NCI-H2196 treated with DMSO at 0.1 percent for 48 hours (cell line): ENCODE results near the gene IL1RN.

Source experiments
- DNase-seq: peaks from one replicate; lab custom pipeline; 2025; ENCODE audit not compliant: unreplicated experiment; lab: John Stamatoyannopoulos, UW

The IL1RN gene

DNA sequence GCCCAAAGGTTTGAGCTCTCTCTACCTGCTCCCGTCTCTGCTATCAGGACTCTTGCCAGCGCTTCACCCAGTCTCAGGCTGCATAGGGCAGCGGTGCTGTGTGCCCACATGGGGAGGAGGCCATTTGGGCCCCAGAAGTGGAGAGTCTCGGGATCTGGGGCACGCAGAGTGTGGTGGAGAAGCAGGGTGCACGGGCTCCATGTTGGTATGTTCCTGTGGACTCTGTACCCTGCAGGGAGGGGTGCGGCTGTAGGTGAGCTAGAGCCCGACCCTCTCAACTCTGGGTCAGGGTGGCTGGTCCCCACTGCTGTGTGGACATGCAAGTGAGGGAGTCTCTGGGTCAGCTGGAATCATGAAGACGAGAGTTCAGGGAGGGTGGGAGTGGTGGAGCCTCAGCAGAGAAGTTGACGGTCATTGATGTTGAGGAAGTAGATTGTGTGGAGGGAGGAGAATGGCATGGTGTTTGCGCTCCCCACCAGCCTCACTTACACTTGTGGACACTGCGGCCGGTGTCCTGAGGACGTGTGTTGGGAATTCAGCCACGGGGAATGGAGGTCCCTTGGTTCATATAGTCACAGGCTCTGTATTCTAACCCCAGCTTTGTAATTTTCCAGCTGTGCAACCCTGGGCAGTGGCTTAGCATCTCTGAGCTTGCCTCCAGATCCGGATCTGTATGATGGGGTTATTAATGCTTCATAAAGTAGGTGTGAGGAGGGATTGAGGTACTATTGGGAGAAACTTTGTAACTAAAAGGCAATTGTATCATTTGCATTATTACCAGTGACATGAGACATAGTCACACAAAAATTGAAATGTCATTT is 45.5 kb downstream of the IL1RN start:
- DNase-seq, result no peak

DNA sequence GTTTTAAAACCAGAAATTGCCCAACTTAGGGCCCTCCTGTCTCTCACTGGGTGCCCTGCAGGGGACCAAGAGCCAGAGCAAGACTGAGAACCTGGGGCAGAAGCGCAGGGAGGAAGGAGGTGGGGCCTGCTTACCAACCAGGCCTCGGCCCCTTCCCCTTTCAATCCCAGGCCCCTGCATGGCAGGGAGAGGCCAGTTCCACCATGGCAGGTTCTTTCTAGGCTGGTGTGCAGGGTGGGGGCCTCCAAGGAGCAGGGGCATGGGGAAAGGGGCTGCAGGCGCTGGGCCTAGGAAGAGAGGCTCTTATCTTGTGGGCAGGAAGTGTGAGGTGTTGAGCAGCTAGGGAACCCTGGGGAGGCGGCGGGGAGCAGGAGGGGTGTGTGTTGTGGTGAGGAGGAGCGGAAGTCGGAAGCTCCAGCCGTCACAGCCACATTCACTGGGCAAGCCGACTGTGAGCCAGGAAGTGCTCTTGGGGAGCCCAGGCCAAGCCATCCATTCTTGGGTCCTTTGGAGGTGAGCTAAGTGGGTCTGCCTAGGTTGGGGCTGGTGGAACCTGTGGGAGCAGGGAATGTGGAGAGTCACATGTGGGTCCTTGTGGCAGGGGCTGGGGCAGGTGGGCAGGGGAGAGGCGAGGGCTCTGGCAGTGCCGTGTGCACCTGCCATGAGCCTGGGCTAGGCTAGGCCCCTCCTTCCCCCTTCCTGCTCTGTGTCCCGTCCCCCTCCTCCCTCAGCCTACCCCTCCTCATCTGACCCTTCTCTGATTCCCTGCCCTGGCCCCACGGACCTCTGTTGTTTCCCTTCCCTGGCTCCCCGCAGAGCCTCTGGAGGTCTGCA is 46.4 kb downstream of the IL1RN start, which contains the start of gene PSD4:
PSD4 (plus strand) TSS at position 430 of the 834 bp plus-strand sequence. CDS start 8,486 bp downstream, outside the sequence.
- no peak for DNase-seq

DNA sequence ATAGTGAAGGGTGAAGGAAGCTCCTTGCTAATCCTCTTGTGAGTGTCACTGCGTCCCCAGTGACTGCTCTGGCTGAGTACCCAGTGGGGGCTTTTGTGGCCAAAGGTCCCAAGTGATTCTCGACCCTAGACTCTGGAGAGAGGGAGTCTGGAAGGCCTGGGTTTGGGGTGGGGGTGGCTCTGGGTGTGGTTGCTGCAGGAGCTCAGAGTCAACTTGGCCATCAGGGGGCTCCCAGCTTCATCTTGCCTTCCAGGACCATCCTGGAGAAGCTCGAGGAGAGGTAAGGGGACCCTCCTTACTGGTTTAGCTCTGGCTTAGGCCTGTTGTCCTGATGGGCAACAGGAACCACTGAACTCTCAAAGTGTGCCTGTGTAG is 47.0 kb downstream of the IL1RN start:
- no peak for DNase-seq

DNA sequence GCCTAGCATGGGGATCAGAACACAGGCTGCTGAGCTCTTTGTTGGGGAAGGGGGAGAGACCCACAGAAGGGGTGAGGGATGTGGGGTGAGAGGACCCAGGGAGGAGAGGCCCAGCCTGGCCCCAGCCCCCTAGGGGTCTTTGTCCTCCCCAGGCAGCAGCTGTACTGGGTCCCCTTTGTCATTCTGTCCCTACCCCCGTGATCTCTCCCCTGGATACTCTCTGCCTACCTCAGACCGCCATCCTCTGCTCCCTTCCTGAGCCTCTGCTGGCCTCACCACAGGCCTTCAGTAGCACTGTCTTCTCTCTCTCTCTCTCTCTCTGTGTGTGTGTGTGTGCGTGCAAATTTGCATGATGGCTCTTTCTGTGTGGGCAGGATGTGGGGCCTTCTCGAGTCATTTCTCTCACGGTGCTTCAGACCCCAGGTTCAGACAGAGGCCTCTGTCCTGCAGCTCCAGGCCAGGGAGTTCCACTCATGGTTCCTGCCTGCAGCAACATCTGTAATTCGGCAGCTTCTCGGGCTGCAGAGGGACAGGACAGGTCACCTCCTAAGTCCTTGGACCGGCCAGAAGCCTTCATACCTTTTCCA is 47.7 kb downstream of the IL1RN start:
- no peak for DNase-seq

DNA sequence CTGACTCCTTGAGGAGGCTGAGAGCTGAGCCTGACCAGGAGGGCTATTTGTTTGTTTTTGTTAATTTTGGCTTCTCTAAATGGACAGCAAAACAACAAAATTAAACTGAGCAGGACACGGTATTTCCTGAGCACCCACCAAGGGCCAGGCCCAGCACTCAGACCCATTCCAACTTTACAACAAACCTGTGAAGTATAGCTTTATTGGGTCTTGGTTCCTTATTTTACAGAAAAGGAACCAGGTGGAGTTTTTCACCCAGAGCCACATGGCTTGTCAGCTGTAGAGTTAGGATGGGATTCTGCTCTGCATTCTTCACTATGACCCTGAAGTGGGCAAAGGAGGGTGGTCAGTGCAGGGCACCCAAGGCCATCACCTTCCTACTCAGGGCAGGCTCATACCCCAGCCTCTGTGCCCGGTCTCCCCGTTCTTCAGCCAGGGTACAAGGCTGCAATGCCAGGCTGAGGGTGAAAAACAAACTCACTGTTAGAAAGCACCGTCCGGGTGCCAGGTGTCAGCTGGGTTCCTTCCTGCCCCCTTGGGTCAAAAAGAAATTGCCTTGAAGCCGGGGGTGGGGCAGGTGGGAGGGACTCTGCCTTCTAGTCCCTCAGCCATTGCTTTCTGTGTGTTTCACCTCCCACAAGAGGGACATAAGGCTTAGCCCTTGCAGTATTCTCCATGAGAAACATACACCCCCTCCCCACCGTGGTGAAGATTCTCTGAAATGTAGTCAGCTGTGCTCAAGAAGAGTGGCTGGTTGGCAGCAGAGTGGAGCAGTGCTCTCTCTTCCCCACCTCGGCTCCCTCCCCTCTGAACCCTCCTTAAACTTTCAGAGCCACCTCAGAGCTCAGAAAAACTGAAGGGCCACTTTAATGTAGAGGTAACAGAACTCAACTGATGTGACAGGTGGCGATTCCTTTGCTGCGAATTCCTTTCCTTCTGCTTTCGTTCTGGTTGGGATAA is 48.6 kb downstream of the IL1RN start:
- DNase-seq, result no peak

DNA sequence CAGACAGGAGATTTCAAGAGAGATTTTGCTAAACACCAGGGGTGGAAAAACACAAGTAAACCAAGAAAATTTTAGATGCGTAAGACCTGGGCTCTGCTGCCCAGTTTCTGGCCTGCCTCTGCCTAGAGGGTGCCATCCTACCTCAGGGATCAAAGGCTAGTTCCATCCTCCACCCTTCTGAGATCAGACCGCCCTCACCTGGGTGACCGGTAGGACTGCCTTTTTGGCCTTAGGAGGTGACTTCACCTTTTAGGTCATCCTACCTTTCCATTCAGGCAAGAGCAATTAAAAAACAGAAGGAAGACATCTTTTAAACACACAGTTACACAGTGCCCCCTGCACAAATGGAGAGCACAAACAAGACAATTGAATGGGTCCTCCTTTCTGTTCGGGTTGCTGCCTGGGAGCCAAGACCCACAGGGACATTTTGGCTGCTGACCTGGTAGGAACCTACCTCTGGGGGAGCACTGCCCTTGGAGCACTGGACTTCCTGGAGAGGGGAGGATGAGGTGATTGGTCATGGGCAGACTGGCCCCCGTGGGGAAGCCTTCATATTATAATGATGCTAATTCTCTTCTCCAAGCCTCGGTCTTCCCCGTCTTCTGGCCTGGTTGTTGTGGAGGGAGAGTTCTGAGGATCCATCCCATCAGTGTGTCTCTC is 49.4 kb downstream of the IL1RN start:
- no peak for DNase-seq

DNA sequence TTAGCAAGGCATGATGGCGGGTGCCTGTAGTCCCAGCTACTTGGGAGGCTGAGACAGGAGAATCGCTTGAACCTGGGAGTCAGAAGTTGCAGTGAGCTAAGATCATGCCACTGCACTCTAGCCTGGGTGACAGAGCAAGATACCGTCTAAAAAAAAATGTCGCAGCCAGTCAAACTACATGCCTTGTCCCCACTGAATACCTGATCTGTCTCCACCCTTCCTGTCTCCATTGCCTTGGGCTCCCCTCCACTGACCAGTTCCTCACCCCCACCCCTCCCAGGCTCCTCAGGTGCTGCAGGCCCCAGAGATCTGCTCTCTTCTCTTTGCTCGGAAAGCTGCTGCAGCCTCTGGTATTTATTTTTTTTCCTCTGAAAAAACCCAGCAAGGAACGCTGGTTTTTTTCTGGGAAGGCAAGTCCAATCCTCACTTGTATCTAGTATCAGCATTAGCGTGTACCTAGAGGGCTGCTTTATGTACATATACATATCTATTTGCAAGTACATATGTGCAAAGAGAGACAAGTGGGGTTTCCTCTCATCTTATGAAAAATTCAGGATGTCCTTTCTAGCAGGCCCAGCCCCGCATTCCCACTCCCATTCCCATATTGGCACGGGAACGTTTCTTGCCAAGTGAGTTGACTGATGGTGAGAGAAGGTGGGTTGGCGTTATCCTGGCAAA is 50.8 kb downstream of the IL1RN start:
- no peak for DNase-seq

DNA sequence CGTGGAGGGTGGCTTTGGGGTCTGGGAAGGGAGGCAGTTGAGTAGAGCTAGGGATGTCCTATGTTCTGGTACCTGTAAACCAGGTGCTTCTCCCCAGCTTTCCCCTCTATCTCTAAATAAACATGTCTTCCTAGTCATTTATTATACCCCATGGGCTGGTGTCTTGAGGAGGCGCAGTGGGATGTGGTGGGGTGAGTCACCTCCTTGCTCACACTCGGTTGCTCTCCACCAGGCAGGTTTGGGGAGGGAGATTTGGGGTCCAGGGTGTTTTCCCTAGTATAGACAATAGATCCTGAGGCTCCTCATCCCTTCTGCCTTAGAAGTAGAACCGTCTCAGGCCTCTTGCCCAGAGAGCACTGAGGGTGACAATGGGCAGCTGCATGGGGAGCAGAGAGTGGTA is 51.5 kb downstream of the IL1RN start:
- DNase-seq, result no peak

DNA sequence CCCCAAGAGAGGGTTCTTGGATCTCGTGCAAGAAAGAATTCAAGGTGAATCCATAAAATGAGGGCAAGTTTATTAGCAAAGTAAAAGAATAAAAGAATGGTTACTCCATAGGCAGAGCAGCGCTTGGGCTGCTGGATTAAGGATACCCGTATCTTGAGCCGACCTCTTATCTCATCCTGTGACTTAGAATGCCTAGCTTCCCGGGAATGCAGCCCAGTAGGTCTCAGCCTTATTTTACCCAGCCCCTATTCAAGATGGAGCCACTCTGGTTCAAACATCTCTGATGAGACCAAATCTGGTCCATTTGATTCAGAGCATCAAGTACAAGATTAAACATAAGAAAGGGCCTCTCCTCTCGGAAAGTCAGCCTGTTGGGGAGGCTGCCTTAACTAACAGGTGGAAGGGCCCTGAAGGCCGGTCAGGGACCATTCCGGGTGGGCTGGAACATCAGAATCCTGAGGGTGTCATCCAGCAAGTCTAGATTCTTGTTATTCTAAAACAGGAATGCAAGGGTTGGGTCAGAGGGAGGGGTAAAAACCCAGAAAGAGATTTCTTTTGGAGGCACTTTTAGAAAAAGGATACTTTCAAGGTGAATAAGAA is 52.1 kb downstream of the IL1RN start:
- DNase-seq, result no peak

DNA sequence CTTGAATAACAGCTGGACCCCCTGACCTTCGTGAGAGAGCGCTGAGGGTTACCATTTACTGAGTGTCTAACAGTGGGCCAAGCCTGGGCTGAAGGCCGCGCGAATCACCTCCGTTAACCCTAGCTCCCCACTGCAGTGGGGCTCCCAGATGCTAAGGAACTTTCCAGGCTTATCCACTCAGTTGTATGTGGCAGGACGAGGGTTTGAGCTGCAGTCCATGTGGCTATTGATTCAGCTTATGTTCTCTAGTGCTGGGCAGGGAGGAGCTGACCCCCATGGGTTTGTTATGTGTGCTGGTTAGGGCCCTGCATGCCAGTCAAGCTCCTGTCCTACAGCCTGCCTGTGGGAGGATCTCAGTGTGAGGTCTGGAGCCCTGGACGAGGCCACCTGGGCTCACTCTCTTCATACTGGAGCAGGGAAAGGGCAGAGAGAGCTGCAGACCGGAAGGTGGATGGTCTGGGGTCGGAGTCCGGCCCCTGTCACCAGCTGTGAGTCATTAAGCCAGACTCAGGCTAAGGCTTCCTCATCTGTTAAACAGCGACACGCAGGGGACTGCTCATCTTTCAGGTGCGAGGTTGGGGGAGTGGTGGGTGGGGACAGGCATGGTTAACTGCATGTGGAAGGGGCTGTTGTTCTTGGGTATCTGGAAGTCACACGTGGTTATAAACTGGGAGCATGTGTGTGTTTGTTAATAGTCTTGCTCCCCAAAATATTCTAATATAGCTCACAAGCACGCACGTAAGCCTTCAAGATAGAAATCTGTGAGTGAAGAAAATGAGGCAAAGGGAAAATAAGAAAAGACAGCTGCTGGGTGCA is 52.9 kb downstream of the IL1RN start:
- DNase-seq, result no peak

DNA sequence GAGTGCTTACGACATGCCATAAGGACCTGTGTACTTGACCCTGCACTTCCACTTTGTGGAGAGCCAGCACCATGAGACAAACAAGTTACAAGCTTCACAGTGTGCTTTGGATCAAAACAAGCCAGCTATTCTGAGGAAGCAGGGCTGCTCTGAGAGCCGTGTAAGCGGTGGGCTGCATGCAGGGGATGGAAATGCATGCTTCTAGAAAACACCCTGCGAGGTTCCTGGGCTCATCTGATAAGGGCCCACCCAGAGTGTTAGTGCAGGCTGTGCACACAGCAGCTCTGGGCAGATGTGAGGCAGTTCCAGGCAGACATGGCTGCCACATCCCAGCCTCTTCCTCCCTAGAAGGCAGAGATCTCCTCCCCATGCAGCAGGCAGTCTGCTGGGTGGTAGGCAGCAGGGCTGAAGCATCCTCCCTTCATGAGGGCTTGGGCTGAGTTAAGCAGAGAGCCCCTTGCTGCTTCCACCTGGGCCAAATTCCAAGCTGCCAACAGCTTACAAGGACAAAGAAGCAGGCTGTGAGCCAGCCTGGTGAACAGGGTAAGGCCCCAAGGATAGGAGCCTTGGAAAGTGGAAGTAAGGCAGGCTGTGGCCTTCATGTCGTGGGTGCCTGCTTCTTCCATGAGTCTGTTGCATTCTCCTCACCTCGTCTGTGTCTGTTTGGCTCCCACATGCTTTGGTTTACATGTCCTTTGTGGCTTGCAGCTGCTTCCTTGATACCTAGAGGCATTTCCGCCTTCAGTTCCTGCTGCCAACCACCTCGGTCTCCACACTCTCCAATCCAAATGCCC is 54.1 kb downstream of the IL1RN start:
- no peak for DNase-seq

DNA sequence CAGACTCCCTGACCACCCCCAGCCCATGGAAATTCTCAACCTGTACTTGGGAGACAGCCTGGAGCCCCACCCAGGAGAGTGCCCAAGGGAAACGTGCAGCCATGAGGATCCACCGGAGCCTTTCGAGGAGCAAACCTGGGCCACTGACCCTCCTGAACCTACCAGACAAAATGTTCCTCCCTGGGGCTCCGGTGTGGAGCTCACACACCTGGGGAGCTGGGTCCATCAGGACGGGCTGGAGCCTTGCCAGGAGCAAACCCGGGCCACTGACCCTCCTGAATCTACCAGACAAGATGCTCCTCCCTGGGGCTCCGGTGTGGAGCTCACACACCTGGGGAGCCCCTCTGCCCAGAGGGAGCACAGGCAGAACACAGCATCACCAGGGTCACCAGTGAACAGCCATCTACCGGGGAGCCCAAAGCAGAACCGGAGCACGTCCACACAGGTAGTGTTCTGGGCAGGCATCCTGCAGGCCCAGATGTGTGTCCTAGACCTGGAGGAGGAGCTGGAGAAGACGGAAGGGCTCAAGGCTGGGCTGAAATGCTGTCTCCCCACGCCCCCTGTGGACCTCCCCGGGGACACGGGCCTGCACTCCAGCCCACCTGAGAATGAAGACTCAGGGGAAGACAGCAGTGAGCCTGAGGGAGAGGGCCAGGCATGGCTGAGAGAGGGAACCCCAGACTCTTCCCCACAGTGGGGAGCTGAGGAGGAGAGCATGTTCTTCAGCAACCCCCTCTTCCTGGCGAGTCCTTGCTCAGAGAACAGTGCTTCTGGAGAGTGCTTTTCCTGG is 55.3 kb downstream of the IL1RN start:
- no peak for DNase-seq

DNA sequence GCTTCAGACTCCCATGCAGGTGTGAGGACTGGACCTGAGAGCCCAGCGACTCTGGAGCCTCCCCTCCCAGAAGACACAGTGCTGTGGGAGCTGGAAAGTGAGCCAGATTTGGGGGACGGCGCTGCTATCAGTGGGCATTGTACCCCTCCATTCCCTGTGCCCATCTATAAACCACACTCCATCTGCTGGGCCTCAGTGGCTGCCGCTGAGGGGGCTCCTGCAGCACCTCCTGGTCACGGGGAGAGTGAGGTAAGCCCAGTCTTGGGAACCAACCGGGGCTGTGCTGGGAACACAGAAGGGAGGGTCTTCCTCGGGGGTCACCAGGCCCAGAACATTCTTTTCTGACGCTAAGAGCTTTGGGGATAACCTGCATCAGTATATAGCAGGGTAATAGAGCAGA is 55.9 kb downstream of the IL1RN start:
- DNase-seq, result no peak
